Tibial nerve (tissue), 4 donors: ENCODE results near the gene SH3TC2. TPM values are rescaled to one million over a fixed set of nuclear protein-coding genes. Genes with fewer than 3 reads are reported as not detected.

Experiments used
- DNase-seq, 2 donors: peaks; one replicate each; pipeline ENCODE4 v3.0.0-alpha.2; 2019; ENCODE audit warnings: low spot score in 2 of 2
- H3K27ac ChIP-seq, 4 donors: fragments of 200-600 bp; sonication (generic) in 3 of 4; one replicate each; pipeline ENCODE4 v1.5.1; 2017 to 2019; ENCODE audit warnings: mild to moderate bottlenecking in 1 of 4
- H3K27me3 ChIP-seq, 2 donors: fragments of 200-600 bp; sonication (generic) in 1 of 2; one replicate each; pipeline versions ENCODE4 v1.5.1 to v1.6.0; 2017 to 2019
- H3K36me3 ChIP-seq, 3 donors: fragments of 200-600 bp; sonication (generic); one replicate each; pipeline ENCODE4 v1.5.1; 2018 to 2019
- H3K4me1 ChIP-seq, 4 donors: fragments of 200-600 bp; sonication (generic) in 3 of 4; one replicate each; pipeline ENCODE4 v1.5.1; 2017 to 2019
- H3K4me3 ChIP-seq, 4 donors: fragments of 200-600 bp; sonication (generic) in 3 of 4; one replicate each; pipeline ENCODE4 v1.5.1; 2017 to 2019; ENCODE audit warnings: mild to moderate bottlenecking in 1 of 4, moderate library complexity in 1 of 4
- H3K9me3 ChIP-seq, 4 donors: fragments of 200-600 bp; sonication (generic) in 3 of 4; one replicate each; pipeline ENCODE4 v1.5.1; 2017 to 2019
- EP300 ChIP-seq, 2 donors: sonication (generic); formaldehyde crosslinking; IDR thresholded peaks; one replicate each; pipeline ENCODE4 v1.6.1; 2017; ENCODE audit warnings: antibody characterized with exemption in 2 of 2, mild to moderate bottlenecking in 1 of 2
- POLR2A ChIP-seq, 2 donors: fragments of 450-650 bp; IDR thresholded peaks; one replicate each; pipeline ENCODE4 v1.6.1; 2017; ENCODE audit warnings: antibody characterized with exemption in 2 of 2, mild to moderate bottlenecking in 2 of 2, moderate library complexity in 2 of 2
- WGBS, 2 donors: methylation state at CpG; one replicate each; pipeline ENCODE4 v1.1.5; 2018; 5-methylcytosine and 5-hydroxymethylcytosine counted together
- total RNA-seq, 4 donors: library from RNA; depleted of rRNA; stranded (reverse); fragments of >200 nt; gene quantifications; one replicate each; pipeline ENCODE4 v1.1.0, GENCODE V29; 2016
- TF ChIP-seq, protein P1 (sequence below), 5 experiments: fragments of 200-600 bp in 3 of 5; fragments of 450-650 bp in 2 of 5; sonication (generic) in 3 of 5; IDR thresholded peaks; one replicate each; pipeline ENCODE4 v1.5.1; 2016 to 2019; ENCODE audit warnings: antibody characterized with exemption in 5 of 5, mild to moderate bottlenecking in 3 of 5, moderate library complexity in 2 of 5

SH3TC2 gene
- total RNA-seq, 4 donors from 2014 or later = 37.2 to 92.1 (median 83.9) TPM

GRCh38 chr5:148996270-148996669 is 66.6 kb downstream of the SH3TC2 start:
- Histone ChIP-seq H3K9me3 (no peaks in the 10 kb centered on the region), H3K4me3 (no peak overlapping the region), H3K27ac (no peak overlapping the region), H3K36me3 (no peaks in the 10 kb centered on the region), H3K27me3 (no peaks in the 10 kb centered on the region), H3K4me1 (peaks cover 0 to 6% (median 0%) of the 10 kb centered on the region in 4 donors)
- DNase-seq = no peak
- WGBS, 2 donors = 23 to 28% methylated on average over 3 of the region's 3 CpGs
- TF ChIP-seq POLR2A (IDR thresholded peaks at IDR 0.05) (no peak), EP300 (IDR thresholded peaks at IDR 0.05) (no peak)
- TF ChIP-seq, protein P1, sequence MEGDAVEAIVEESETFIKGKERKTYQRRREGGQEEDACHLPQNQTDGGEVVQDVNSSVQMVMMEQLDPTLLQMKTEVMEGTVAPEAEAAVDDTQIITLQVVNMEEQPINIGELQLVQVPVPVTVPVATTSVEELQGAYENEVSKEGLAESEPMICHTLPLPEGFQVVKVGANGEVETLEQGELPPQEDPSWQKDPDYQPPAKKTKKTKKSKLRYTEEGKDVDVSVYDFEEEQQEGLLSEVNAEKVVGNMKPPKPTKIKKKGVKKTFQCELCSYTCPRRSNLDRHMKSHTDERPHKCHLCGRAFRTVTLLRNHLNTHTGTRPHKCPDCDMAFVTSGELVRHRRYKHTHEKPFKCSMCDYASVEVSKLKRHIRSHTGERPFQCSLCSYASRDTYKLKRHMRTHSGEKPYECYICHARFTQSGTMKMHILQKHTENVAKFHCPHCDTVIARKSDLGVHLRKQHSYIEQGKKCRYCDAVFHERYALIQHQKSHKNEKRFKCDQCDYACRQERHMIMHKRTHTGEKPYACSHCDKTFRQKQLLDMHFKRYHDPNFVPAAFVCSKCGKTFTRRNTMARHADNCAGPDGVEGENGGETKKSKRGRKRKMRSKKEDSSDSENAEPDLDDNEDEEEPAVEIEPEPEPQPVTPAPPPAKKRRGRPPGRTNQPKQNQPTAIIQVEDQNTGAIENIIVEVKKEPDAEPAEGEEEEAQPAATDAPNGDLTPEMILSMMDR (IDR thresholded peaks at IDR 0.05) = no peak

GRCh38 chr5:148995791-148996190 is 67.1 kb downstream of the SH3TC2 start:
- WGBS, 2 donors = 65% methylated on average over 2 of the region's 2 CpGs
- Histone ChIP-seq H3K4me1 (peaks cover 0 to 6% (median 0%) of the 10 kb centered on the region in 4 donors), H3K9me3 (no peaks in the 10 kb centered on the region), H3K36me3 (no peaks in the 10 kb centered on the region), H3K27ac (no peak overlapping the region), H3K27me3 (no peaks in the 10 kb centered on the region), H3K4me3 (no peak overlapping the region)
- TF ChIP-seq, protein P1 (IDR thresholded peaks at IDR 0.05) = no peak
- no peak for TF ChIP-seq POLR2A (IDR thresholded peaks at IDR 0.05)
- TF ChIP-seq EP300 (IDR thresholded peaks at IDR 0.05) = no peak
- no peak for DNase-seq

DNA sequence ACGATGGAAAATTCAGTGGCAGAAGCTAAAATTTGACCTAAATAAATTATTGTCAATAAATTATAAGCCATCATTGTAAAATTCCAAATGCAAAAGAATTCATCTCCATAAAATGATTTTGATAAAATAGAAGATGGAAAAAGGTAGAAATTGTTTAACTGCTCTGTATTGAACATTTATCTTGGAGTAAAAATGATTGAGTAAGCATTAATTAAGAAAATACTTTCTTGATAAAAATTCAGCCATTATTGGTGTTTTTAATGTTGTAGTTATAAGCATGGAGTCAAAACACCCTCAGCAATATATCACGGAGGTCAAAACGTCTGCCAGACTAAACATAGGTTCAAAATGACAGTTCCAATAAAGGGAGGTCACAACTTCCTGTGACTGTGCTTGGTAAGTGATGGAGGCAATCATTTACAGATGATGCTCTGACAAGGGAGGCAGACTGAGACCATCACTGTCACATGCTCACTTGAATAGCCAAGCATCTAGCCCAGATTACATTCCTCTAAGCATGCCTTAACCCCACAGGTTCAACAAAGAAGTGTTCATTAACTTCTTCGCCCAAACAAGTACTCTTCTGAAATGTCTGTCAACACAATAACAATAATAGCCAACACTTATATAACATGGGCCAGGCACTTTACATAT is 69.5 kb downstream of the SH3TC2 start:
- TF ChIP-seq POLR2A (IDR thresholded peaks at IDR 0.05) = no peak
- TF ChIP-seq EP300 (IDR thresholded peaks at IDR 0.05) = no peak
- TF ChIP-seq, protein P1 (IDR thresholded peaks at IDR 0.05) = no peak
- H3K4me1 ChIP-seq = peaks cover 0 to 6% (median 0%) of the 10 kb centered on the region in 4 donors
- no peaks in the 10 kb centered on the region for H3K9me3 ChIP-seq
- H3K4me3 ChIP-seq = no peak overlapping the region
- no peaks in the 10 kb centered on the region for H3K27me3 ChIP-seq
- H3K36me3 ChIP-seq = no peaks in the 10 kb centered on the region
- DNase-seq = no peak
- WGBS, 2 donors = 71 to 77% methylated on average over 4 of the region's 4 CpGs
- H3K27ac ChIP-seq = no peak overlapping the region

- Histone ChIP-seq H3K9me3 (no peaks in the 10 kb centered on the region), H3K27me3 (no peaks in the 10 kb centered on the region), H3K27ac (no peak overlapping the region), H3K4me1 (peaks cover 0 to 6% (median 0%) of the 10 kb centered on the region in 4 donors), H3K4me3 (no peak overlapping the region), H3K36me3 (no peaks in the 10 kb centered on the region)
- TF ChIP-seq, protein P1 (IDR thresholded peaks at IDR 0.05) = no peak
- TF ChIP-seq POLR2A (IDR thresholded peaks at IDR 0.05) (no peak), EP300 (IDR thresholded peaks at IDR 0.05) (no peak)
- DNase-seq = no peak
- WGBS, 2 donors = 92% methylated on average over 3 of the region's 3 CpGs
Measured at GRCh38 chr5:148992265-148992664, 70.6 kb downstream of the SH3TC2 start.

GRCh38 chr5:148991566-148991965 is 71.3 kb downstream of the SH3TC2 start:
- TF ChIP-seq, protein P1 (IDR thresholded peaks at IDR 0.05) = no peak
- TF ChIP-seq POLR2A (IDR thresholded peaks at IDR 0.05) (no peak), EP300 (IDR thresholded peaks at IDR 0.05) (no peak)
- Histone ChIP-seq H3K27me3 (no peaks in the 10 kb centered on the region), H3K36me3 (no peaks in the 10 kb centered on the region), H3K27ac (no peak overlapping the region), H3K4me1 (peaks cover 0 to 5% (median 0%) of the 10 kb centered on the region in 4 donors), H3K9me3 (no peaks in the 10 kb centered on the region), H3K4me3 (no peak overlapping the region)
- DNase-seq = no peak
